SW 1271 (cell line): ENCODE measurements around the gene CHORDC1.
"Not testable (repeated sequence)": the region's sequence is repeated elsewhere in the genome, so short reads cannot be mapped to it uniquely, and the experiment has no call there.

Experiments used
- DNase-seq, 2 experiments: peaks; one replicate each; lab custom pipeline; 2025; lab: John Stamatoyannopoulos, UW

CHORDC1 gene

GRCh38 chr11:90213322-90213721, 9.5 kb downstream of the CHORDC1 start:
- no peak for DNase-seq

DNA sequence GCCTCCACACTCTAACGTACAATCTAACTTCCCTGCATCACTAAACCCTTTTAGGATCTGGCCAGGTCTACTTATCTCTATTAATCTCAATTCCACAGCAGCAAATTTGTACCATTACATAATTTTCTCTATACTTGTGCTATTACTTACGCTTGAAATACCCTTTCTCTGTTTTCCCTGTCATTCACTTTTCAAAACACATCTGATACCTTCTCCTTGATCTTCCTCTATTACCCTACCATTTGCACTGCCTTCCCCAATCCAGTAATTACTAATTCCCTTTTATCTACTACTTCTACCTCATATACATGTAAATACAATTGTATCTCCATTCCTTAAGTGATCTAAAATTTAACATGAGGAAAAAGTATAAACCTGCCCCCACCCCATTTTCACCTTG, 14.0 kb downstream of the CHORDC1 start:
- no peak for DNase-seq

DNA sequence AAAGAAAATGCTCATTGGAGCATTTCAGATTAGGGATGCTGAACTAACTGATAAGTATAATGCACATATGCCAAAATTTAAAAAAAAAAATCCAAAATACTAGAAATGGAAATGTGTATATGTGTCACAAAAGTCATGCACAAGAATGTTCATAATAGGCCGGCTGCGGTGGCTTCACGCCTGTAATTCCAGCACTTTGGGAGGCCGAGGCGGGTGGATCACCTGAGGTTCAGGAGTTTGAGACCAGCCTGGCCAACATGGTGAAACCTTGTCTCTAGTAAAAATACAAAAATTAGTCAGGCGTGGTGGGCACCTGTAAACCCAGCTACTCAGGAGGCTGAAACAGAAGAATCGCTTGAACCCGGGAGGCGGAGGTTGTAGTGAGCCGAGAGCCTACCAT, 14.9 kb downstream of the CHORDC1 start:
- not testable (repeated sequence) for DNase-seq

DNA sequence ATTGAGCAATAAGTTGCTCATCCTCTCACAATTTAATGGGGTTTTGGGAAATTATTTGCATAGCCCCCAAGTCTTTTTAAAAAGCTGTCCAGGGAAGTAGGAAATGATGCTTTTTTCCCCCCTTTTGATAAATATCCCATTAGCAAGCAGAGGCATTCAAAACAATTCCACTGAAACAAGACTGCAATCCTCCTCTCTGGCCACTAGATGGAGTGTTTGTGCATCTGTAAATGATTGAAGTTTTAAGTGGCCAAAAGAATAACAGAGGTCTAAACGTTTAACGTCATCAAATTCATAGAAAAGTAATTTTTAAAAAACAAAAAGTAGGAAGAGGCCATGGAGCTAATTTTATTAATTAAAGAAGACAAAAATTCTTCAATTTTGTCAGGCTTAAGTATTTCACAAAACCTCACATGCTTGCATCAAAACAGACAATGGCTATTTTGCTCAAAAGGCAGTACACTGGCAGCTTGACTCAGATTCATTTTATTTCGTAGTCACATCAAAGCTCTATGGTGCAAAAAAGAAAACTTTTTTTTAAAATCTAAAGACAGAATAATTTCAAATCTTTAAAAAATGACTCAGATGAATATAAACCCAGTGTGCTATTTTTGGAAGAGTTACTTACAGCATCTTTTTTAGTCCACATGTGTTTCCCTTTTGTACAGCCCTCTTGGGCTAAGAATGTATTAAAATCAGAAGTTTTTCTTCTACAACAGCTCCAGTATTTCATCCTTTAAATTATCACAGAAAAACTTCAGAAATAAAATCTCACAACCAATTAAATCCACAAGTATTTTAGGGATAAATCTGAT, 17.8 kb downstream of the CHORDC1 start:
- DNase-seq: peak; percentile 30 to 79

- DNase-seq: no peak
Measured at GRCh38 chr11:90204407-90204806, 18.4 kb downstream of the CHORDC1 start.

DNA sequence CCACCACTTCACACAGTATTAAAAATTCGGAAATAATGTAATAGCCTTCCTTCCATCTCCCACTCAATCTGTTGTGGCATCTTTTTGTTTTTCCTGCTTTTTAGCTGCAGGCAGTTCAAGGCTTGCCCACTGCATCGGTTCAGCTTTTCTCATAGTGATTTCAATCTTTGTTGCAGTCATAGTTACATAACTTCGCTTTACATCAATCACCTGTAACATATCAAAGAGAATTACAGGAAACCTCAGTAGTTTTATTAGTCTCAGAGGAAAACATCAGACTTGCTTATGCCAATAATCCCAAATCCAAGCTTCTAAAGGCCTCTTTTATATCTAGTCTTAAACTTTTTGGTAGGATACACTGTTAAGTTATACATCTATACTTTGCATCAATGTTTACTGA, 20.5 kb downstream of the CHORDC1 start:
- DNase-seq: no peak

GRCh38 chr11:90197377-90197776, 25.5 kb downstream of the CHORDC1 start:
- DNase-seq: no peak

DNA sequence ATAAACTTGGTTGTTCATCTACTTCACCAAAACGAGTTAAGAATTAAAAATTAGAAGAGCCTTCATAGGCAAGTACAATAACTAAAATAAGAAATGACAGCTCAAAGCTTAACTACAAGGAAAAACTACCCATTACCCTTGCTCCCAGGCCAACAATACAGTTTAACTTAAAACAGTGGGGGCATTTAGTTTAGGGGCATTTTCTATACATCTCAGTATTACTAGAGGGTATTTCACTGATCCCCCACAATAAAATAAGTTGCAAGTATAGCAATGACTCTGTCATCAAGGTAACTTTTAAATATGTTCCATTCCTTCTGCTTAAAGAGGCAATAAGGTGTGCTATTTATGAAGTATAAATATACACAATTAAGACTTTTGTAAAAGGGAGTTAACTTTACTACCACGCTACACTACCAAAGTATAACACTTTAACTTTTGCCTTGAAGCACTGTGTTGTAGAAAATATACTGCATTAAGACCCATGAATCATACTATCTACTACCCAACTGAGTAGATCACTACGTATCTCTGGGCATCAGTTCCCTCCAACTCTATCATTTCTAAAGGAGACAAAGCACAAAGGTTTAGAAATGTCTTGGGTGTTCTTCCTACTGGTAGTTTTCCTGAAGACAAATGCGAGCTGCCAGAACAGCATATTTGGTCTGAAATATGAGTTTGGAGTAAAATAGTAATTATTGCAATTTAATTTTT, 29.8 kb downstream of the CHORDC1 start:
- DNase-seq: no peak

DNA sequence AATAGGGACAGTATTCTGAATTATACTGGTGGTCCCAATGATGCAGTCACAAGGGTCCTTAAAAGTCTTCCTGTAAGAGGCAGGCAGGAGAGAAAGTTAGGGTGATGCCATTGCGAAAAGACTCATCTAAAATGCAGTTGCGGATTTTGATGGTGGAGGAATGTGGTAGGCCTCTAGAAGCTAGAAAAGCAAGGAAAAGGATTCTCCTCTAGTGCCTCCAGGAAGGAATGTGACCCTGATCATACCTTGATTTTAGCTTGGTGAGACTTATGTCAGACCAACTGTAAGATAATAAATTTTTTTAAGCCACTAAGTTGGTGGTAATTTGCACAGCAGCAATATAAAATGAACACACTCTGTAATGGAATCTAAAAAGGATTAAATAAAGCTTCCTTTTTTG, 33.8 kb downstream of the CHORDC1 start:
- no peak for DNase-seq

- DNase-seq: no peak
Measured at GRCh38 chr11:90187839-90188238, 35.0 kb downstream of the CHORDC1 start.

GRCh38 chr11:90179923-90180322, 42.9 kb downstream of the CHORDC1 start:
- no peak for DNase-seq

- no peak for DNase-seq
Measured at GRCh38 chr11:90178751-90179150, 44.1 kb downstream of the CHORDC1 start.

DNA sequence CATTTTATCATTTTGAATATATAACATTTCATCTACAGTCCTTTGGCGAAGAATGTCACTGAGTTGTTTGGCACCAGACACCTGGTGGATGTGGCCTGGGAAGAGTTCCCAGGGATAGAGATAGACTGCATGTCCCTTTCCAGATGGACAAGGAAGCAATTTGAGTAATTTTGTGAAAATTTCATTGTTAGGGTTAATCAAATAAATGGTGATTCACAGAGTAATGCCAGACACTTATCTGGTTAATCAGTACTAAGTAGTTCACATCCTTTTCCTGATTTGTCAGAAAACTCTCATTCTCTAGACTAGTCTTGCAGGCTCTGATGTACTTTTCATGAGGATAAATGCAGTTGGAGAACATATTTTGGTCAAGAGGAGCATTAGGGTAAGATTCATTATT, 46.8 kb downstream of the CHORDC1 start:
- no peak for DNase-seq

- DNase-seq: no peak
Measured at GRCh38 chr11:90171359-90171758, 51.5 kb downstream of the CHORDC1 start.

DNA sequence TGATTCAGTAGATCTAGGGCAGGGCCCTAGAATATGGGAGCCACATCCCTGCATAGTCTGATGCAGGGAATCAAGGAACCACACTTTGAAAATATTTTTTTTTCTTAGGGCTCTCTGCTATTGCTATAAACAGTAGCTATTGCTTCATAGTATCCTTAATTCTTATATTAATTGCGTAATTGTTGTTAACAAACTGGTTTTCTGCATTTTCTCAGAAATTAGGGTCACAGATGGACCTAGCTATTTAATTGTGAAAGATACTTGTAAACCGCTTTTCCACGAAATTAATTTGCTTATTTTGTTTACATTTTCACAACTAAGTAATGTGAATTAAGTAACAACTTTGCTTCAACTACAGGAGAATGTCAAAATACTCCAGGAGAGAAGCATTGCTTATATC, 54.3 kb downstream of the CHORDC1 start:
- no peak for DNase-seq

- DNase-seq: not testable (repeated sequence)
Measured at GRCh38 chr11:90167704-90168103, 55.1 kb downstream of the CHORDC1 start.

- DNase-seq: not testable (repeated sequence)
Measured at GRCh38 chr11:90166982-90167573, 55.8 kb downstream of the CHORDC1 start.
